WTC11 (cell line): Measurements from ENCODE around the gene SGSH.

Experiments
- NFYB ChIP-seq: sonication (generic); formaldehyde crosslinking; conservative IDR thresholded peaks from 2 replicates; pipeline ENCODE4 v1.8.0; 2022; ENCODE audit warnings: low read depth, missing genetic modification reagents
- SMAD4 ChIP-seq: sonication (generic); formaldehyde crosslinking; IDR thresholded peaks from 2 replicates; pipeline ENCODE4 v1.8.0; 2022; ENCODE audit warnings: mild to moderate bottlenecking, missing genetic modification reagents
- TEAD4 ChIP-seq: sonication (generic); formaldehyde crosslinking; IDR thresholded peaks from 2 replicates; pipeline ENCODE4 v1.8.0; 2022; ENCODE audit warnings: mild to moderate bottlenecking, missing genetic modification reagents
- ZNF416 ChIP-seq: fragments of 250-450 bp; sonication (Bioruptor Pico); IDR thresholded peaks from 2 replicates; pipeline ENCODE4 v1.9.0; 2021; ENCODE audit warnings: mild to moderate bottlenecking, inconsistent platforms
- TF ChIP-seq, protein P1 (sequence below): fragments of 200-600 bp; IDR thresholded peaks from 2 replicates; pipeline ENCODE4 v1.8.0; 2022; ENCODE audit warnings: antibody characterized with exemption
- TF ChIP-seq, protein P2 (sequence below): sonication (generic); formaldehyde crosslinking; IDR thresholded peaks from 2 replicates; pipeline ENCODE4 v1.8.0; 2022; ENCODE audit warnings: mild to moderate bottlenecking, missing genetic modification reagents

DNA sequence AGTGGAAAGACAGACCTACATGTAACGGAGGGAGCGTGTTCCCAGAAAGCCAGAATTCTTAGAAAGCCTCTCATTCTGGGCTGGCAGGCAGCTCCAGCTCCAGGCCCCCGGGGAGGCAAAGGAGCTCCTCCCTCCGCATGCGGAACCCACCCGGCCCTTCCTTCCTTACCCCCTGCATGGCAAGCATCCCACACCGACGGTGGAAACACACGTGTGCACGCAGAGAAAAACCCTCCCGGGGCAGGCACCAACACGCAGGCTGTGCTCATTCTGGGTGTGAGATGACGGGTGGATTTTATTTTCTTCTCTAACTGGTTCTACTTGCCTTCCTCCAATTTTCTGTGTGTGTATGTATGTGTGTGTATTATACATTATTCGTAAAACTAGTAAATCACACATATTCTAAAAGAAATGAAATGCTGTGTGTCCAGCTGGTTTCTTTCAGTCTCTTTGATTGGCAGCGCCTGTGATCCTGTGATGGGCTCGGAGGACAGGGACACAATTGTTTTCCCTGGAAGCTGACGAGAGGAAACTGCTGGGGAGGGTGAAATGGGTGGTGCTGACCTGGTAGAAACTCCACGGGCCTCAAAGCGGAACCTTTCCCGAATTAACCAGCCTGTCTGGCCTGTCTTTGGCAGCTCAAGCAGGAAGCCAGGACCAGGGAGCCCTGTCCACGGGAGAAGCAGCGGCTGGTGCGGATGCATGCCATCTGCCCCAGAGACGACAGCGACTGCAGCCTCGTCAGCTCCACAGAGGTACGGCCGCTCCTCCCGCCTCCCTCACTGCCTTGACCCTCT lies 28.1 kb downstream of the SGSH start:
- TF ChIP-seq, protein P1, sequence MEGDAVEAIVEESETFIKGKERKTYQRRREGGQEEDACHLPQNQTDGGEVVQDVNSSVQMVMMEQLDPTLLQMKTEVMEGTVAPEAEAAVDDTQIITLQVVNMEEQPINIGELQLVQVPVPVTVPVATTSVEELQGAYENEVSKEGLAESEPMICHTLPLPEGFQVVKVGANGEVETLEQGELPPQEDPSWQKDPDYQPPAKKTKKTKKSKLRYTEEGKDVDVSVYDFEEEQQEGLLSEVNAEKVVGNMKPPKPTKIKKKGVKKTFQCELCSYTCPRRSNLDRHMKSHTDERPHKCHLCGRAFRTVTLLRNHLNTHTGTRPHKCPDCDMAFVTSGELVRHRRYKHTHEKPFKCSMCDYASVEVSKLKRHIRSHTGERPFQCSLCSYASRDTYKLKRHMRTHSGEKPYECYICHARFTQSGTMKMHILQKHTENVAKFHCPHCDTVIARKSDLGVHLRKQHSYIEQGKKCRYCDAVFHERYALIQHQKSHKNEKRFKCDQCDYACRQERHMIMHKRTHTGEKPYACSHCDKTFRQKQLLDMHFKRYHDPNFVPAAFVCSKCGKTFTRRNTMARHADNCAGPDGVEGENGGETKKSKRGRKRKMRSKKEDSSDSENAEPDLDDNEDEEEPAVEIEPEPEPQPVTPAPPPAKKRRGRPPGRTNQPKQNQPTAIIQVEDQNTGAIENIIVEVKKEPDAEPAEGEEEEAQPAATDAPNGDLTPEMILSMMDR = no peak
- TF ChIP-seq TEAD4 (CRISPR knock-in tag) = no peak
- no peak for TF ChIP-seq NFYB (CRISPR knock-in tag)
- TF ChIP-seq, protein P2, sequence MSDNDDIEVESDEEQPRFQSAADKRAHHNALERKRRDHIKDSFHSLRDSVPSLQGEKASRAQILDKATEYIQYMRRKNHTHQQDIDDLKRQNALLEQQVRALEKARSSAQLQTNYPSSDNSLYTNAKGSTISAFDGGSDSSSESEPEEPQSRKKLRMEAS (CRISPR knock-in tag) = no peak
- TF ChIP-seq SMAD4 (CRISPR knock-in tag) = no peak
- no peak for TF ChIP-seq ZNF416
